Type B pancreatic cell (in vitro differentiated cells): ENCODE measurements around the gene NFKBIE. TPM values are rescaled to one million over a fixed set of nuclear protein-coding genes. Genes with fewer than 3 reads are reported as not detected.

Experiments used
- DNase-seq: peaks from one replicate; pipeline ENCODE4 v3.0.0; 2021; ENCODE audit warnings: mixed read lengths; ENCODE audit not compliant: unreplicated experiment; ENCODE audit errors: extremely low spot score
- H3K27ac Mint-ChIP-seq: 2 replicates; pipeline ENCODE4 v1.8.0; 2021; ENCODE audit warnings: mild to moderate bottlenecking, mixed read lengths
- H3K27me3 Mint-ChIP-seq: 2 replicates; pipeline ENCODE4 v1.8.0; 2021; ENCODE audit warnings: mixed read lengths
- H3K36me3 Mint-ChIP-seq: 2 replicates; pipeline ENCODE4 v1.8.0; 2021; ENCODE audit warnings: mixed read lengths
- H3K4me1 Mint-ChIP-seq: one replicate; pipeline ENCODE4 v1.8.0; 2021; ENCODE audit warnings: mixed read lengths; ENCODE audit not compliant: unreplicated experiment
- H3K4me3 Mint-ChIP-seq: 2 replicates; pipeline ENCODE4 v1.8.0; 2021; ENCODE audit warnings: mild to moderate bottlenecking, mixed read lengths
- H3K9me3 Mint-ChIP-seq: 2 replicates; pipeline ENCODE4 v1.8.0; 2021; ENCODE audit warnings: mixed read lengths
- total RNA-seq: library from RNA; stranded (reverse); gene quantifications from 2 replicates; pipeline ENCODE4 v1.2.1, GENCODE V29; 2021; ENCODE audit warnings: low replicate concordance
- TF ChIP-seq, protein P1 (sequence below): fragments of 200-600 bp; sonication (generic); conservative IDR thresholded peaks from 2 replicates; pipeline ENCODE4 v1.5.0; 2021; ENCODE audit warnings: antibody characterized with exemption, mild to moderate bottlenecking

The NFKBIE gene
- total RNA-seq, 1 donor from 2014 or later: 9.2 TPM

DNA sequence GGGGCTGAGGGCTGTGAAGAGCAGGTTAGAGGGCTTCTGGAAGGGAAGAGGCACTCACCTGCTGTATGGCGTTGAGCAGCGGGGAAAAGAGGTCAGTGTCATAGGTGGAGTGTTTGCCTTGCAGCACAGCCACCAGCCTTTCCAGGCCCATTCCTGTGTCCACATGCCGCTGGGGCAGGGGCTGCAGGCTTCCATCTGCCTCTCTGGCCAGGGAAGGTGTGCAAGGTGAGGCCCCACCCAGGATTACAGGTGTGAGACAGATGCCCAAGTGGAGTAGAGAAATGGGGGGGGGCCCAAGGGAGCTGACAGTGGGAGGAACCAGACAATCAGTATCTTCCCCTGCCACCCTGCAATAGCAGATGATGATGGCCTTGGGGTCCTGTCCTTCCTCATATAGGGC is 44.9 kb upstream of the NFKBIE start:
- H3K4me3 Mint-ChIP-seq: peak overlapping the region; percentile 72
- peaks cover 21% of the 10 kb centered on the region for H3K36me3 Mint-ChIP-seq
- peaks cover 13% of the 10 kb centered on the region for H3K4me1 Mint-ChIP-seq
- H3K27ac Mint-ChIP-seq: peak overlapping the region; percentile 39
- H3K9me3 Mint-ChIP-seq: no peaks in the 10 kb centered on the region
- TF ChIP-seq, protein P1, sequence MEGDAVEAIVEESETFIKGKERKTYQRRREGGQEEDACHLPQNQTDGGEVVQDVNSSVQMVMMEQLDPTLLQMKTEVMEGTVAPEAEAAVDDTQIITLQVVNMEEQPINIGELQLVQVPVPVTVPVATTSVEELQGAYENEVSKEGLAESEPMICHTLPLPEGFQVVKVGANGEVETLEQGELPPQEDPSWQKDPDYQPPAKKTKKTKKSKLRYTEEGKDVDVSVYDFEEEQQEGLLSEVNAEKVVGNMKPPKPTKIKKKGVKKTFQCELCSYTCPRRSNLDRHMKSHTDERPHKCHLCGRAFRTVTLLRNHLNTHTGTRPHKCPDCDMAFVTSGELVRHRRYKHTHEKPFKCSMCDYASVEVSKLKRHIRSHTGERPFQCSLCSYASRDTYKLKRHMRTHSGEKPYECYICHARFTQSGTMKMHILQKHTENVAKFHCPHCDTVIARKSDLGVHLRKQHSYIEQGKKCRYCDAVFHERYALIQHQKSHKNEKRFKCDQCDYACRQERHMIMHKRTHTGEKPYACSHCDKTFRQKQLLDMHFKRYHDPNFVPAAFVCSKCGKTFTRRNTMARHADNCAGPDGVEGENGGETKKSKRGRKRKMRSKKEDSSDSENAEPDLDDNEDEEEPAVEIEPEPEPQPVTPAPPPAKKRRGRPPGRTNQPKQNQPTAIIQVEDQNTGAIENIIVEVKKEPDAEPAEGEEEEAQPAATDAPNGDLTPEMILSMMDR: no peak
- no peak for DNase-seq
- H3K27me3 Mint-ChIP-seq: peaks cover 3% of the 10 kb centered on the region

DNA sequence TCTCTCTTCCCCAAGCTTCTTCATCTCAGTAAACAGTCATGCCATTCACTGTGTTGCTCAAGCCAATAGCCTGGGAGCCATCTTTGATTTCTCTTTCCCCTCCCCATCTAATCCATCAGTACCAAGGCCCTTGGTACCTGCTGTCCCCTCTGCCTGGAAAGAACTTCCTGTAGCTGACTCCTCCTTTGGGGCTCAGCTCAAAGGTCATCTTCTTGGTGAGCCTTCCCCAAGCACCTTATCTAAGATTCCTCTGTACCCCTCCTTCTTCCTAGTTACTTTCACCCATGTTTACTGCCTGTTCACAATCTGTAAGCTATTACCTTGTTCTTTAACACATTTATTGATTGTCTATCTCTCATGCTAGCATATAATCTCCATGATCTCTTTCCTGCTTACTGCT is 44.3 kb upstream of the NFKBIE start:
- Mint-ChIP-seq H3K27me3 (no peaks in the 10 kb centered on the region), H3K36me3 (peaks cover 21% of the 10 kb centered on the region), H3K27ac (no peak overlapping the region), H3K9me3 (no peaks in the 10 kb centered on the region), H3K4me1 (peaks cover 13% of the 10 kb centered on the region), H3K4me3 (no peak overlapping the region)
- TF ChIP-seq, protein P1: no peak
- no peak for DNase-seq

DNA sequence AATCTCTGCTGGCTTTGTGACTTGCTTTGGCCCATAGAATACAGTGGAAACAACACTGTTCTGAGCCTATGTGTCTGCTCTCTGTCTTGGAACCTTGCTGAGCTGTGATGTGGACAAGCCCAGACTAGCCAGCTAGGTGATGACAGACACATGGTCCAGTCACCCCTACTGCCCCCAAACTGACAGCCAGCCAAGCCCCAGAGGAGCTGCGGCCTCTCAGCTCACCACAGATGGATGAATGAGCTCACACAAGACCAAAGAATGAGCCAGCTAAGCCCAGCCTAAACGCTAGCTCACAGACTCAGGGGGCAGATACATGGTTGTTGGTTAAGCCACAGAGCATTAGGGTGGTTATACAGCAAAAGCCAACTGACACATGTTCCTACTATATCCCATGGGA is 43.7 kb upstream of the NFKBIE start:
- Mint-ChIP-seq H3K27me3 (no peaks in the 10 kb centered on the region), H3K4me3 (no peak overlapping the region), H3K4me1 (peaks cover 13% of the 10 kb centered on the region), H3K9me3 (no peaks in the 10 kb centered on the region), H3K27ac (no peak overlapping the region), H3K36me3 (peaks cover 21% of the 10 kb centered on the region)
- DNase-seq: no peak
- TF ChIP-seq, protein P1: no peak

DNA sequence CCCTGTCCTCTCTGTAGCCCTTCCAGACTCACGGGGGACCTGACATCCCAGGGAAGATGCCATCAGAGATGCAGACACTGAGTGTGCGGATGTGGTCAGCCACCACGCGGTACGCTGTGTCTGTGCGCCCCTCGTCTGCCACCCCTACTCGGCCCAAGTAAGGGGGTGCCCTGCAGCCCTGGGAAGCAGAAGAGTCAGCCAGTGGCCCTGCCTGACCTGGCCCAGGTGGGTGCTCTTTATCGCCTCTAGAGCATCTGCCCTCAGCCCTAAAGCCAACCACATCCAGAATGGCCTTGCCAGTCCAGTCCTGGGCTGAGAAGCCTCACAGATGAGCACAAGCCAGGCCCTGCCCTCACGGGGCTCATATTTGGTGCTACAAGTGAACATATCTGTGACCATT is 41.9 kb upstream of the NFKBIE start:
- Mint-ChIP-seq H3K27me3 (no peaks in the 10 kb centered on the region), H3K36me3 (peaks cover 21% of the 10 kb centered on the region), H3K4me3 (no peak overlapping the region), H3K27ac (no peak overlapping the region), H3K9me3 (no peaks in the 10 kb centered on the region), H3K4me1 (peaks cover 12% of the 10 kb centered on the region)
- no peak for DNase-seq
- TF ChIP-seq, protein P1: no peak

DNA sequence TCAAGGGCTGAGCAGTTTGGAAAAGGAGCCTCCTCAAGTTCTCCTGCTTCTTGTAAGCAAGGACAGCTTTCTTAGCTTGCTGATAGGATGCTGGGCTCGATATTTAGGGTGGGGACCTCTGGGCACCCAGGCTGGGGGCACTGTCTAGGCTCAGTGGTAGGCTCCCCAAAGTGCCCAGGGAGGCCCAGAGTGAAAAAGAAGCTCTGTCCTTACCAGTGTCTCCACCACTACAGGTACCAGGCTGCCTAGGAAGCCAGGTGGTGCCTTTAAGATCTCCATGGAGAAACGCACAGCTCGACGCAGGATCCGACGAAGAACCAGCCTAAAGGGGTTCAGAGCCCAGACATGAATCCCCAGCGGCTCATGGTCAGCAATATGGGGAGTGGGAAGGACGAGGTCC is 41.4 kb upstream of the NFKBIE start:
- Mint-ChIP-seq H3K27ac (no peak overlapping the region), H3K27me3 (no peaks in the 10 kb centered on the region), H3K4me1 (peaks cover 7% of the 10 kb centered on the region), H3K4me3 (no peak overlapping the region), H3K36me3 (peaks cover 20% of the 10 kb centered on the region), H3K9me3 (no peaks in the 10 kb centered on the region)
- DNase-seq: no peak
- TF ChIP-seq, protein P1: no peak

DNA sequence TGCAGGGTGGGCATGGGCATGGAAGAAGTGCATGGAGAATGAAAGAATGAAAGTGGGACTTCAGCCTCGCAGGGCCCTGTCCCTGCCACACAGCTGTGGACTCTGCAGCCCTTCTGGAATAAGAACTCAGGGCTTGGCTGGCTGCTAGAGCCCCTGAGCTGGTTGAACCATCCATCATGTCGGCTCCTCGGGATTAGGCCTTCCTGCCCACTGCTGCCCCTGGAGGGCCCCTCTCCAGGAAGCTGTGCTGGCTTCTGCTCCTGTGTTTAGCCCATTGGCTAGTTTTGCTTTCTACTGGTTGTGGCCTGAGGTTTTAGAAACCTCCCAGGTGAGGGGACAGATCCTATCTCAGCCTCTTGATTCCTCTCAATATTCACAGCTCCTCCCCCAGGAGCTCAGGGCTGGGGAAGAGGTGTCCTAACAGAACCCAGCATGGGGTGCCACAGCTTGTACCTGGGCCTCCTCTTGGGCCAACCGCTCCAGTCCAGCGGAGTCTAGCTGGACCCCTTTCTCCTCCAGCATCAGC is 39.9 kb upstream of the NFKBIE start:
- no peak overlapping the region for H3K4me3 Mint-ChIP-seq
- TF ChIP-seq, protein P1: no peak
- peaks cover 24% of the 10 kb centered on the region for H3K36me3 Mint-ChIP-seq
- no peak for DNase-seq
- H3K4me1 Mint-ChIP-seq: peaks cover 4% of the 10 kb centered on the region
- no peak overlapping the region for H3K27ac Mint-ChIP-seq
- no peaks in the 10 kb centered on the region for H3K27me3 Mint-ChIP-seq
- H3K9me3 Mint-ChIP-seq: no peaks in the 10 kb centered on the region
